ENCODE data around the gene SLC28A1.
"Not testable (repeated sequence)": the region's sequence is repeated elsewhere in the genome, so short reads cannot be mapped to it uniquely, and the experiment has no call there.

The SLC28A1 gene

DNA sequence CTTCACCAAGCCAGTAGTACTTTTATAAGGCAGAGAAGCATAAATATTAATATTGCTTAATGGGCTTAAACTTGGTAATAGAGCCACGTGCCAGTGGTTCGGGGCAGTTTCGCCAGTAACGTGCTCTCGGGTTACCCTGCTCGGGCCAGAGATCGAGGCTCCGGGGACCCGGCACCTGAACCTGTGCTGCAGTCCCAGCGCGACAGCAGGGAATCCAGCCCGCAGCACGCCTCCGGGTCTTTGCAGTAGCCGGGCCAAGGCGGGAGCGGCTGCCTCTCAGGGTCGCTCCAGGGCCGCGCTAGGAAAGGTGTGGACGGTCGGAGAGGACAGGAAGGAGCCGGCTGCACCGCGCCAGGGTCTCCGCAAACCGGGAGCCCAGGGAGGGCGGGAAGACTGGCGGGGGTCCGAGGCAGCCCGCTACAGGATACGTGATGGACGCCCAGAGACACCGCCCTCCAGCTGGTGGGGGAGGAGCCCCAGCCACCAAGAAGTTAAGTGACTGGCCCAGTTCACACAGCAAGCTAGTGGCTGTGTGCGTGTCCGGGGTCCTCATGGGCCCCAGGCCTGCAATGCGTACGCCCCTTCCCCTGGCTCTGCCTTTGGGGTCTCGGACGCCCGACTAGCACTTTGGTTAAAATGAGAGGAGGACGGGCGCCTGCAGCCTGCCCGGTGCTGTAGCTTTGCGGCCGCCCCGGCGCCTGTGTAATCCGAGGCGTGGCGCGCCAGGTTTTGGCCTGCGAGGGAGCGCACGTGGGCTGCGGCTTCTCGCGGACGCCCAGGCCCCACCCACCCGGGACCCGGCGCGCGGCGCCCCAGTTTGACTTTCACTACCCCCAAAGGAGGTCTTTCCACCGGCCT, 96.0 kb downstream of the SLC28A1 start:
- peak; percentile 71 for DNase-seq

GRCh38 chr15:84981054-84981710, 96.7 kb downstream of the SLC28A1 start:
- DNase-seq, result peak; percentile 76

- no peak for DNase-seq
Observed at GRCh38 chr15:84981711-84982300, 97.3 kb downstream of the SLC28A1 start, which contains the start of gene PDE8A. Gene PDE8A (plus strand): TSS chr15:84981856. CDS start chr15:84982163, 307 bp downstream.

GRCh38 chr15:84982301-84982920, 97.9 kb downstream of the SLC28A1 start:
- no peak for DNase-seq

DNA sequence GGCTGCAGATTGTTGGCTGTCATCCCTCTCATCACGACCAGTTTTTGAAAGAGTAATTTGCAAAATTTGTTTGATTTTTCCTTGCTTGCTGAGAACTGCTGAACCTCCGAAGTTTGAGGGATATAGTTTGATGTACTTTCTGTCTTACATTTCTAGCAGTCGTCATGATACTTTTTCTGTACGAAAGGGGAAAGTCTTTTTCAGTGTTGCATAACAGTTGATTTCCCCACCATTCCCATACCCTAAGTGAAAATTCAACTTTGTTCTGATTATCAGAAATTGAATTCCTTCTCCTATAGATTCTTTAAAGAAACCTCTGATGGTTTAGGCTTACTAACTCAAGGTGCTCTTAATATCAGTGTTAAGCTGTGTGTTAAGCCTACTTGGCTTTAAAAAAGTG, 98.8 kb downstream of the SLC28A1 start:
- DNase-seq, result no peak

- DNase-seq, result no peak
Observed at GRCh38 chr15:84983711-84984110, 99.2 kb downstream of the SLC28A1 start.

DNA sequence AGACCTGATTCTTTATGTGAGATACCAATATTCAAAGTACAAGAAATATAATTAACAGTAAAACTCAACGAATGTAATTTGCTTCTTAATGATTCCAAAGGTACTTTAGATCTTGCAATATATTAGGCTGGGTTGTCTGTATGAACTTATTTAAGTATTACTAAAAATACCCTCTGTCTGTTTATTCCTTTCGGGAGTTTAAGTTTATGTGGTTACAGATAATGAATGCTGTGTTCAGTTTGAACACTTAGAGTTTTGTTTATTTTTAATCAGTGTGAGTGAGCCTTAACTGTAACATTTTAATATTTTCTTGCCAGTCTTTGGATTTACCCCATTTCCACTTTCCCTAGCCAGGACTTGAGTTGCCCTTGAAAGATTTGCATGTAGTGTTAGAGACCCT, 100.7 kb downstream of the SLC28A1 start:
- DNase-seq, result no peak

DNA sequence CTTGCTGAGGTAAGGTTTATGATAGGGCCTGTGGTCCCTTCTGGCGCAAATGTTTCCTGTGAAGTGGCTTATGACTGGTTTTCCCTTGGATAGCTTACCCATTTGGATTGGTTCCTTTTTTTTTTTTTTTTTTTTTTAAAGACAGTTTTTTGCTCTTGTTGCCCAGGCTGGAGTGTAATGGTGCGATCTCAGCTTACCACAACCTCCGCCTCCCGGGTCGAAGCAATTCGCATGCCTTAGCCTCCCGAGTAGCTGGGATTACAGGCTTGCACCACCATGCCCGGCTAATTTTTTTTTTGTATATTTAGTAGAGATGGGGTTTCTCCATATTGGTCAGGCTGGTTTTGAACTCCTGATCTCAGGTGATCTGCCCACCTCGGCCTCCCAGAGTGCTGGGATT, 102.9 kb downstream of the SLC28A1 start:
- DNase-seq, result not testable (repeated sequence)

- DNase-seq, result no peak
Observed at GRCh38 chr15:84987949-84988624, 103.6 kb downstream of the SLC28A1 start.

DNA sequence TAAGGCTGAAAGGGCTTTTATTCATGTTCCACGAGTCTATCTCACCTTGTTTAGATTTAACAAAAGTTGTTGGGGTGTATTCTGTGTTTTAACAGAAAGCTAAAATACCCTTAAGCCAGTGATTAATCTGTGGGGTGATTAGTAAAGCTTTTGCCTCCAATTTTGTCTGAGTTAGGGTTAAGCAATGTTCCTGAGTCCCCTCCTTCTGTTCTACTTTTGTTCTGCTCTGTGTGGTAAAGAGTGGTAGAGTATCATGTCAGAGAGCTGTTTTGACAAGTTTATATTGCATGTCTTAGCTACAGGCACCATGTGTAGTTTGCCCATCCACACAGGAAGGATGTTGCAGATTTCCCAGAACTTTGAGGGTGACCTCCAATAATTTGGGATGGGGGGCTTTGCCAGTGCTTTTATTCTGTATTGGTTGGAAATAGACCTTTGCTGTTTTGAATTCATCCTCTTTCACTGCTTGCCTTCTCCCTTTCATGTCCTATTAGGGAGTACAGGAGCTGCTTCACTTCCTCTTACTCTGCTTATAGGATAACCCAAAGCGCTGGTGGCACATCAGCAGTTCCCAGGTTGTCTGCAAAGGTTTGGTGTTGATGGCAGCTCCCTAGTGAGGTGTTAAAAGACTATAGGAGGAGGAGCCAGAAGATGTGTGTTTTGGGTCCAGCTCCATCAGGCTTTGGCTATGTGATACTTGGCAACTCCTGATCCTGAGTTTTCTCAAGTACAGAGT, 104.6 kb downstream of the SLC28A1 start:
- DNase-seq, result no peak

DNA sequence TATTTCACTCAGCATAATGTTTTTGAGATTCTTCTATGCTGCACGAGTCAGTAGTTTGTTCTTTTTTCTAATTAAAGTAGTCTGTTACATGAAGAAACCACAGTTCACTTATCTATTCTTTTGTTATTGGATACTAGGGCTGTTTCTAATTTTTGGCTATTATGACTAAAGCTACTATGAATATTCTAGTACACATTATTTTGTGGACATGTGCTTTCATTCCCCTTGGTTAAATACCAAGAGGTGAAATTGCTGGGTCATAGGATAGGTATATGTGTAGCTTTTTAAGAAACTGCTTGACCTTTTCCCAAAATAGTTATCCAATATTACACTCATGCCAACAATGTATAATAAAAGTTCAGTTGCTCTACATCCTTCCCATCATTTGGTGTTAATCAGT, 106.0 kb downstream of the SLC28A1 start:
- no peak for DNase-seq

- DNase-seq, result no peak
Observed at GRCh38 chr15:84991014-84991712, 106.7 kb downstream of the SLC28A1 start.

- DNase-seq, result no peak
Observed at GRCh38 chr15:84992157-84992944, 107.9 kb downstream of the SLC28A1 start.
